Lower leg skin (tissue), 4 donors: ENCODE data around the gene ETV5. TPM values are rescaled to one million over a fixed set of nuclear protein-coding genes. Genes with fewer than 3 reads are reported as not detected.

Source experiments
- DNase-seq, 2 donors: peaks; one replicate each; pipeline ENCODE4 v3.0.0-alpha.2; 2019; ENCODE audit warnings: low spot score in 2 of 2
- H3K4me3 ChIP-seq: fragments of 200-600 bp; sonication (generic); 2 replicates; pipeline ENCODE4 v1.5.1; 2017; ENCODE audit warnings: mild to moderate bottlenecking, low read depth; ENCODE audit not compliant: poor library complexity, severe bottlenecking
- POLR2A ChIP-seq, 2 donors: fragments of 450-650 bp; IDR thresholded peaks; one replicate each; pipeline ENCODE4 v1.6.1; 2016 to 2017; ENCODE audit warnings: antibody characterized with exemption in 2 of 2, mild to moderate bottlenecking in 1 of 2, moderate library complexity in 1 of 2
- WGBS, 2 donors: methylation state at CpG; one replicate each; pipeline ENCODE4 v1.1.5; 2018; 5-methylcytosine and 5-hydroxymethylcytosine counted together
- intact Hi-C: fragments of 100-400 bp; cut with DNase I; formaldehyde crosslinking; loops from one replicate; pipeline ENCODE4 v1.15.0; 2023; ENCODE audit warnings: low total_unique reads
- total RNA-seq, 4 donors: library from RNA; depleted of rRNA; stranded (reverse); fragments of >200 nt; gene quantifications; one replicate each; pipeline ENCODE4 v1.1.0, GENCODE V29; 2016
- TF ChIP-seq, protein P1 (sequence below), 3 donors: fragments of 450-650 bp; IDR thresholded peaks; one replicate each; pipeline ENCODE4 v1.5.1; 2016; ENCODE audit warnings: antibody characterized with exemption in 3 of 3, mild to moderate bottlenecking in 3 of 3, moderate library complexity in 2 of 3

The ETV5 gene
- total RNA-seq, 4 donors from 2014 or later: 8.1 to 15.3 (median 9.7) TPM

DNA sequence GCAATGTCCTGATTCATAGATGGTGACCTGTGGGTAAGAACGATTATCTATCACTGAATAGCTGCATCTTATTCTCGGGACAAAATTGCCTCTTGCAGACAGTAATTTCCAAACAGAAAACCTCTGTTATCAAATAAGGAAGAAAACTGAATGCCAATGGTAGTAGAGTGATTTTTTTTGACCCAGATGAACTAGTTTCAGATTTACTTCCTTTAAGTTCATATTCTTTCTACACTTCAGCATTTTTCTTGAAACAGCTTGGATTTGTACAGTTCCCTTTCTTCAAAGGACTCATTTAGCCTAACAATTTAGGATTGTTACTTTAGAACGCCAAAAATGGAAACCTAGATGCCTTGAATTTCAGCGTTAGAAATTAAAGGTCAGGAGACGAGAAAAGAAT lies 14.6 kb downstream of the ETV5 start:
- H3K4me3 ChIP-seq: no peak overlapping the region
- WGBS, 2 donors: 83 to 89% methylated on average over 5 of the region's 5 CpGs
- intact Hi-C loops: no loop called here
- TF ChIP-seq, protein P1, sequence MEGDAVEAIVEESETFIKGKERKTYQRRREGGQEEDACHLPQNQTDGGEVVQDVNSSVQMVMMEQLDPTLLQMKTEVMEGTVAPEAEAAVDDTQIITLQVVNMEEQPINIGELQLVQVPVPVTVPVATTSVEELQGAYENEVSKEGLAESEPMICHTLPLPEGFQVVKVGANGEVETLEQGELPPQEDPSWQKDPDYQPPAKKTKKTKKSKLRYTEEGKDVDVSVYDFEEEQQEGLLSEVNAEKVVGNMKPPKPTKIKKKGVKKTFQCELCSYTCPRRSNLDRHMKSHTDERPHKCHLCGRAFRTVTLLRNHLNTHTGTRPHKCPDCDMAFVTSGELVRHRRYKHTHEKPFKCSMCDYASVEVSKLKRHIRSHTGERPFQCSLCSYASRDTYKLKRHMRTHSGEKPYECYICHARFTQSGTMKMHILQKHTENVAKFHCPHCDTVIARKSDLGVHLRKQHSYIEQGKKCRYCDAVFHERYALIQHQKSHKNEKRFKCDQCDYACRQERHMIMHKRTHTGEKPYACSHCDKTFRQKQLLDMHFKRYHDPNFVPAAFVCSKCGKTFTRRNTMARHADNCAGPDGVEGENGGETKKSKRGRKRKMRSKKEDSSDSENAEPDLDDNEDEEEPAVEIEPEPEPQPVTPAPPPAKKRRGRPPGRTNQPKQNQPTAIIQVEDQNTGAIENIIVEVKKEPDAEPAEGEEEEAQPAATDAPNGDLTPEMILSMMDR (IDR thresholded peaks at IDR 0.05): no peak
- TF ChIP-seq POLR2A (IDR thresholded peaks at IDR 0.05): no peak
- DNase-seq: no peak

DNA sequence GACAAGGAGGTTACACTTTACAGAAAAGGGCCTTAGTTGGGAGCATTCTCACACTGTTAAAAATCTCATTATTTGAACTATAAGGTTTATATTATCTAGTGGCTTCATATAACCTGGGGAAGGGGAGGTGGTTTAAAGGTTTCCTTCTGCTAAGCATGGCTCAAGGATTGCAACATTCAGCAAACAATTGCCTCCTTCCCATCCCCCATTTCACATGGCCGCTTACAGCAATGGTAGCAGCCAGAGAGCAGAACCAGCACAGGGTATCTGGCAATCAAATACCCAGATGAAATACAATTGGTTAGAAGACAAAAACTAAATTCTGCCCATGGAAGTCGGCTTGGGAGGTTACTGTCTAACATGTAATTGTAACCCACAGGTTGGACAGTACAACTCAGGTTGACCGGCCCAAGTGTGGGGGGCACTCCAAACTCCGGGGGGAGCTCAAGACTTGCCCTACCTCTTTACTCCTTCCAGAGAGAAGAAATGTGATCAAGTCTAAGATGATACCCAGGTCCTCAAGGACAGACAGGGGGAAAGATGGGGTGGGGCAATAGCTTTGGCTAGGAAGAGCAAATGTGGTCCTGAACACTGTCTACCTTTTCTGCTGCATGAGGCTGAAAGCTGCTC lies 15.5 kb downstream of the ETV5 start:
- intact Hi-C loops: no loop called here
- no peak for DNase-seq

DNA sequence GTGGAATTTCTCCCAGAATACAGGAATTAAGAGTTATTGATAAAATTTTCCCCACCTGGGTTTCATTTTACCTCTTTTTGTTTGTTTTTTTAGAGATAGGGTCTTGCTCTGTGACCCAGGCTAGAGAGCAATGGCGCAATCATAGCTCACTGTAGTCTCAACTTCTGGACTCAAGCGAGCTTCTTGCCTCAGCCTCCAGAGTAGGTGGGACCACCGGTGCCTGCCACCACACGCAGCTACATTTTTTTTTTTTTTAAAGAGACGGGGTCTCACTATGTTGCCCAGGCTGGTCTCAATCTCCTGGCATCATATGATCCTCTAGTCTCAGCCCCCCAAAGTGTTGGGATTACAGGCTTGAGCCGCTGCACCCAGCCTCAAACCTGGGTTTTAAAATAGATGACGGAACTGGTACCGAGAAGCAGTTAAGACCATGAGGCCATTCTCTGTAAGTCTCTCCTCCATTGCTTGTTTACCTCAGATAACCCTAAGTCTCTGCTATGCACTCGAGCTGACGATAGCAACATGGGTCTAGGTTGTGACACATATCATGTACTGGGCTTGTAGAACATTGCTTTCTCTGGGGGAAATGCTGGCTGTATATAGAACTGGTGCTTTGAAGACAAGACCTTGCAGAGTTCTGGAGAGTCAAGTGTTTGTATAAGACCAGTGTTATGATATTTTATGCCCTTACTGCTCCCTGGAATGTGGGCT lies 16.4 kb downstream of the ETV5 start:
- DNase-seq: no peak
- 89 to 95% methylated on average over 10 of the region's 10 CpGs for WGBS, 2 donors
- intact Hi-C loops: no loop called here
- H3K4me3 ChIP-seq: no peak overlapping the region
- TF ChIP-seq POLR2A (IDR thresholded peaks at IDR 0.05): no peak
- TF ChIP-seq, protein P1 (IDR thresholded peaks at IDR 0.05): no peak

More for the DNA sequence above, 15.5 kb downstream of the ETV5 start:
- 80 to 91% methylated on average over 4 of the region's 4 CpGs for whole genome bisulfite sequencing, 2 donors
- TF ChIP-seq POLR2A (IDR thresholded peaks at IDR 0.05): no peak
- TF ChIP-seq, protein P1 (IDR thresholded peaks at IDR 0.05): no peak
- no peak overlapping the region for H3K4me3 ChIP-seq

DNA sequence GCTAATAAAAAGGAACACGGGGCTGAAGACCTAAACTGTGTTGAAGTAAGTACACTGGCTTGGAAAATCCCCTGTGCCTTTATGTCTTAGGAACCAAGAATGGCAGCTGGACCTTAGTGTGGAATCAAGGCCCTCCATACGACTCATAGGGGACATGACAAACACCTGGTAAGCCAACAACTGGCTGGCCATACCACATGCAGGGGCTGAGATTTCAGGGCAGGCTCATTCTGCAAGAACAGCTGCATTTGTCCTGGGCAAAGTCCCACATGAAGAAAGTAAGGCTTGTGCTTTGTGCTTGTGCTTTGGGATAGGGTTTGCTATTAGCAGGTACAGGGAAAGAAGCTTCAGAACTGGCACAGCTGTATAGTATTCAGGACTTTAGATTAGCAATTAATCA lies 18.0 kb downstream of the ETV5 start:
- TF ChIP-seq POLR2A (IDR thresholded peaks at IDR 0.05): no peak
- TF ChIP-seq, protein P1 (IDR thresholded peaks at IDR 0.05): no peak
- intact Hi-C loops: no loop called here
- 88 to 94% methylated on average over 2 of the region's 2 CpGs for WGBS, 2 donors

DNA sequence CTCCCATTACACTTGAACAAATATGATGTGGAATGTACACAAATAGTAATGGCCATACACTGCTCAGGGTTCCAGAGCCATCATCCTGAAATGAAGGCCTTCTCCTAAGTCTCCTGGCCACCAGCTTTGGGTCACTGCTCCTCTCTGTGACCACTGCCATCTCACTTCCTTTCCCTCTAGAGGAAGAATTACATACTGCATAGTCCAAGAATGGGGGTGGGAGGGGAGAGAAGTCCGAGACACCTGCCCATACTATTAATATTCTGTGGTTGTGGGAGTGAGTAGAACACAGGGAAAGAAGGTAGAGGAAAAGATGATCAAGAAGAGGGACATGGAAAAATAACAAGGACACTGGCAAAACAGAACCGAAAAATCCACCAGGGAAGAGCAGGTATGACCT lies 20.6 kb downstream of the ETV5 start:
- DNase-seq: no peak
- H3K4me3 ChIP-seq: no peak overlapping the region
- 86 to 92% methylated on average over 2 of the region's 2 CpGs for WGBS, 2 donors
- TF ChIP-seq POLR2A (IDR thresholded peaks at IDR 0.05): no peak
- TF ChIP-seq, protein P1 (IDR thresholded peaks at IDR 0.05): no peak
- intact Hi-C loops: no loop called here

More for the DNA sequence above, 18.0 kb downstream of the ETV5 start:
- no peak for DNase-seq
- H3K4me3 ChIP-seq: no peak overlapping the region
